ENCODE measurements around the gene NHS.

NHS gene

DNA sequence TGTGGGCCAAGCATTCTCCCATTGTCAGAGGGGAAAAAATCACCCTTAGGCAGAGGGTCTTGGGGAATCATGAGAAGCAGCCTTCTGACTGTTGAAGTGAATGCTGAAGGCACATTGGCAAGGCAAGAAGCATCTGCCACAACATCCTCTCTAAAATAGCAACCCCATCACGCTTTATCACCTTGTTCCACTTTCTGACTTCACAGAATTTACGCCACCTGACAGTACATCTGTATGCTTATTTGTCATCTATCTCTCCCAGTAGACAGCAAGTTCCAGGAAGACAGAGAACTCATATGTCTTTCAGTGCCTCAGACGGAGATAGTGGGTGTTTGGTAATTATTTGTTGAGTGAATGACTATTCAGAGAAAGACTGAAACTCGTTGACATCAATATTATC is 293.9 kb downstream of the NHS start:
- Histone ChIP-seq H3K4me3 (ENCODE audit: low read depth, low read length) (no peak overlapping the region), H3K27me3 (ENCODE audit: control insufficient read depth, insufficient read depth, low read length) (no peaks in the 10 kb centered on the region), H3K9ac (ENCODE audit: low read depth, low read length) (no peak overlapping the region), H3K36me3 (ENCODE audit: control insufficient read depth, insufficient read depth, low read length) (no peaks in the 10 kb centered on the region), H3K9me3 (ENCODE audit: control insufficient read depth, insufficient read depth, low read length) (no peaks in the 10 kb centered on the region), H3K4me1 (ENCODE audit: control insufficient read depth, insufficient read depth, low read length) (no peaks in the 10 kb centered on the region)

DNA sequence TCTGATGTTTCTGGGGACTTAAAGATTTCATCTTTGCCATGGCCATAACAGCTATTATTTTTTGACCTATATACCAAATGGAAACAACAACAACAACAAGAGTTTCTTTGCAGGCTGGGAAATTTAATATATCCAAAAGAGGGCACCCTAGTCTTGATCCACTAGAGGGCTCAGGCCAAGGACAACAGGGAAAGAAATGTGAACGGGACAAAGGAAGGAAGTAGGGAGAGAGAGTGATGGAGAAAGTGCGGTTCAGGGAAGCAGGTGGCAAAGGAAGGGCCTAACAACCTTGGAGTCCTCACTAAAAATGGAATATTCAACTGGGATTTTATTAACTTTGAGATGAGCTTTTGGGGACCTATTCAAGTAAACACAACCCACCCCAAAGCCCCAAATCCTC is 294.5 kb downstream of the NHS start:
- Histone ChIP-seq H3K4me1 (ENCODE audit: control insufficient read depth, insufficient read depth, low read length) (no peaks in the 10 kb centered on the region), H3K4me3 (ENCODE audit: low read depth, low read length) (no peak overlapping the region), H3K9ac (ENCODE audit: low read depth, low read length) (no peak overlapping the region), H3K36me3 (ENCODE audit: control insufficient read depth, insufficient read depth, low read length) (no peaks in the 10 kb centered on the region), H3K9me3 (ENCODE audit: control insufficient read depth, insufficient read depth, low read length) (no peaks in the 10 kb centered on the region), H3K27me3 (ENCODE audit: control insufficient read depth, insufficient read depth, low read length) (no peaks in the 10 kb centered on the region)

DNA sequence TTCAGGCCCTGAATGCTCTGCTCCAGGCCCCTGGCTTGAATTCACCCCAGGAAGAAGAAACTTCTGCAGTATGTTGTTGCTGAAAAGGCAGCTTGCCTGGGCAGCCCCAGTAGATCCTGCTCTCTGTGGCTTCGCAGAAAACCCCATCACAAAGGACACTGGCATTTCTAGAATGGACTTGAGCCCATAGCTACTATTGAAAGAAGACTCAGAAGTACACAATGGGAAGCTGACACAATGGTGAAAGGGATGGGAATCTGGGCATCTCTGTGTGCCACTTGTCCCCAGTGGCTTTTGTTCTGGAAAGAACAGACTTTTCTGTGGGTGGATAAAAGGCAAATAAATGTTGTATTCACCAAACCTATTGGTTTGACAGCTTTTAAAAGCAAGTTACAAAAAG is 294.9 kb downstream of the NHS start:
- H3K4me3 ChIP-seq (ENCODE audit: low read depth, low read length): no peak overlapping the region
- no peaks in the 10 kb centered on the region for H3K9me3 ChIP-seq (ENCODE audit: control insufficient read depth, insufficient read depth, low read length)
- no peak overlapping the region for H3K9ac ChIP-seq (ENCODE audit: low read depth, low read length)
- no peaks in the 10 kb centered on the region for H3K27me3 ChIP-seq (ENCODE audit: control insufficient read depth, insufficient read depth, low read length)
- H3K4me1 ChIP-seq (ENCODE audit: control insufficient read depth, insufficient read depth, low read length): no peaks in the 10 kb centered on the region
- no peaks in the 10 kb centered on the region for H3K36me3 ChIP-seq (ENCODE audit: control insufficient read depth, insufficient read depth, low read length)

DNA sequence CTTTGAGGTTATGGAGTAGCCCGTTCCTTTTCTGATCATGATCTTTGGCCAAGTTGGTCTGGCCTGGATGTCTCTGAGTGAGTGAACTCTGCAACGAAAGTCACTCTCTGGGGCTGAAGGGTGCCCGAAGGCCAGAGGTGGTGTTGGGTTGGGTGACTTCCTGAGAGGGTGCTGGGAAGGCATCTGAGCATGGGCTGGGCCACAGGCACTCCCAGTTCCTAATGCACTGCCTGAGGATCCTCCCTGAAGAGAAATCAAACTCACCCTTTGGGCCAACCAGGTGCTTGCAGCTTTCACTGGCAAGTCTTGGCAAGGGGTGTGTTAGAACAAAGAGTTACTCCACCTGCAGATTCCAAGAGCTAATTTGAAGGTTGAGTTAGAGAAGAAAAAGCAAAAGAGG is 295.9 kb downstream of the NHS start:
- Histone ChIP-seq H3K27me3 (ENCODE audit: control insufficient read depth, insufficient read depth, low read length) (no peaks in the 10 kb centered on the region), H3K4me3 (ENCODE audit: low read depth, low read length) (no peak overlapping the region), H3K9ac (ENCODE audit: low read depth, low read length) (peak overlapping the region; percentile 6), H3K4me1 (ENCODE audit: control insufficient read depth, insufficient read depth, low read length) (no peaks in the 10 kb centered on the region), H3K36me3 (ENCODE audit: control insufficient read depth, insufficient read depth, low read length) (no peaks in the 10 kb centered on the region), H3K9me3 (ENCODE audit: control insufficient read depth, insufficient read depth, low read length) (no peaks in the 10 kb centered on the region)

DNA sequence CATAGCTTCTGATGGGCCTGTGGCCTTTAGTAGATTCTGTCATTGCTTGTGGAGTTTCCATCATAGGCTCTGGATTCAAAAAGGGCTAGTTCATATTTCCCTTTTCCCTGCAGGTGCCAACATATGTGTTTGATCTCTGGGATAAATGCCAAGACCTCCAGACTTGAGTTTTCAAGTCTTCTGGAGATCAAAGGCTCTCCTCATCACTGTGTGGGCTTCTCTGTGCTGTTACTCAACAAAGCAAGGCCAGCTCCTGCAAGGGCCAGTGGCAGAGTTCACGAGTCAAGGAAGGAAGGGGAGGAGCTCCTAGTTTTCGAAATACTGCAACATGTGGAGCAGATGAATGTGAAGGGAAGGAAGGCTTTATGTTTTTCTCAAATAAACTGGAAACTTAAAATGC is 299.6 kb downstream of the NHS start:
- Histone ChIP-seq H3K4me3 (ENCODE audit: low read depth, low read length) (no peak overlapping the region), H3K9ac (ENCODE audit: low read depth, low read length) (no peak overlapping the region), H3K9me3 (ENCODE audit: control insufficient read depth, insufficient read depth, low read length) (no peaks in the 10 kb centered on the region), H3K4me1 (ENCODE audit: control insufficient read depth, insufficient read depth, low read length) (no peaks in the 10 kb centered on the region), H3K27me3 (ENCODE audit: control insufficient read depth, insufficient read depth, low read length) (no peaks in the 10 kb centered on the region), H3K36me3 (ENCODE audit: control insufficient read depth, insufficient read depth, low read length) (no peaks in the 10 kb centered on the region)

DNA sequence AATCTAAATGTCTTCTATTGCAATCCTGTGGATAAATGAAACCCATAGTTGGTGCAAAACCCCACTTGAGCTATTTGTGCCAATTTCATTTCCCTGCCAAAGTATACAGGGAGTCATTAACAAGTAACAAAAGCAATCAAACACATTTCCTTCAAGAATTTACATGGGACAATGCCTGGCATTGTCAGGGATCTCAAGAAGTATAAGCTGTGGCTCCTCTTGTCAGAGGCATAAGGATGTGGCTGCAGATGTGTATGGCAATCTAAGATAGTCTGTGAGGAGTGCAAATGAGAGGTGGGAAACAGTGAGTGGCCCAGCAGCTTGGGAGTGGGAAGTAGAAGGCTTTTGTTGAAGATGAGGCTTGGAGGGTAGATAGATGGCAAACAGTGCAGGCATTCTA is 304.3 kb downstream of the NHS start:
- Histone ChIP-seq H3K4me1 (ENCODE audit: control insufficient read depth, insufficient read depth, low read length) (no peaks in the 10 kb centered on the region), H3K9me3 (ENCODE audit: control insufficient read depth, insufficient read depth, low read length) (no peaks in the 10 kb centered on the region), H3K27me3 (ENCODE audit: control insufficient read depth, insufficient read depth, low read length) (no peaks in the 10 kb centered on the region), H3K9ac (ENCODE audit: low read depth, low read length) (no peak overlapping the region), H3K4me3 (ENCODE audit: low read depth, low read length) (no peak overlapping the region), H3K36me3 (ENCODE audit: control insufficient read depth, insufficient read depth, low read length) (no peaks in the 10 kb centered on the region)

DNA sequence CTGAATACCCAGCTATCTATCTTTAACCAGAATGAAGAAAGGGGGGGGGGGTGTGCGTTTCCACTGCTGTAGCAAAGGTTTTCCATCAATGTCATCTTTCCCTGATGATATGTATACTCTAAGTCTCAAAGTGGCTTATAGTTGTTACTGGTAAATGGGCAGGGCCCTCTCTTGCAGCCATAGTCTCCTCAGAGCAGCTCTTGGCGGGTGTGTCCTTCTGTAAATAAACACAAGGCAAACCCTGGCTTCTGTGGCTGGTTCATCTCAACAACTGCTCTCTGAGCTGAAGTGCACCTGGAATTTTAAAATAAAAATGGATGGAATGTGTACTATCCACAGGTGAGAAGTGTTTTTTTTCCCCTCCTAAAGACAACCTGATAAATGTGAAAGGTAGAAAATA is 304.8 kb downstream of the NHS start:
- Histone ChIP-seq H3K4me3 (ENCODE audit: low read depth, low read length) (no peak overlapping the region), H3K27me3 (ENCODE audit: control insufficient read depth, insufficient read depth, low read length) (no peaks in the 10 kb centered on the region), H3K9me3 (ENCODE audit: control insufficient read depth, insufficient read depth, low read length) (no peaks in the 10 kb centered on the region), H3K36me3 (ENCODE audit: control insufficient read depth, insufficient read depth, low read length) (no peaks in the 10 kb centered on the region), H3K9ac (ENCODE audit: low read depth, low read length) (no peak overlapping the region), H3K4me1 (ENCODE audit: control insufficient read depth, insufficient read depth, low read length) (no peaks in the 10 kb centered on the region)

DNA sequence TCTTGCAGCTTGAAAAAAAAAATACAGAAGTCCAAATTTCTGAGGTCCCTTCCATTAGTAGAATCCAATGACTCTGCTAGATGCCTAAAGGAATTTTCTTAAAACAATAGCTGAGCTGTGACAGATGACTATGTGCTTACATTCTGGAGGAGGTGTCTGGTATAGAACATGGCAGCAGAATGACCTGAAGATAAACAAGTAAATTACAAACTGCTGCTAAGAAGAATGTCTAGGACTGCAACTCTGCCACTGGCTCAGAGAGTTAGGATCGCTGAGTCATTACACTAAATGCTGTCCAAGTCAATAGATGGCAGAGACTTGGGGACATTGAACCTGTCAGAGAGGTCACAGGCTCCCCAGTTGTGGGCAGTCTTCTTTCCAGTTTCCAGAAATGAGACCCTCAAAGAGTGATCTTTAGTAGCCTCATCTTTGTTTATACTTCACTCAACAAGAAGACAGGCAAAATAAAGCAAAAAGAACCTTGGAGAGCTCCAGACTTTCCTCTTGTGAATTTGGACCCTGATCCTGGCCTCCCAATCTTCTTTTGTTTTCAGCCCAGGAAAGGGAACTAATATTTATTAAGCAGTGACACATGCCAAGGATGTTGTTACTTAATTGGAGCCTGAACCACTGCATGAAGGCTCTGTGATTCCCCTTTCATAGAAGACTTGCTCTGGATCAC is 305.9 kb downstream of the NHS start:
- Histone ChIP-seq H3K9me3 (ENCODE audit: control insufficient read depth, insufficient read depth, low read length) (no peaks in the 10 kb centered on the region), H3K27me3 (ENCODE audit: control insufficient read depth, insufficient read depth, low read length) (no peaks in the 10 kb centered on the region), H3K9ac (ENCODE audit: low read depth, low read length) (no peak overlapping the region), H3K36me3 (ENCODE audit: control insufficient read depth, insufficient read depth, low read length) (no peaks in the 10 kb centered on the region), H3K4me1 (ENCODE audit: control insufficient read depth, insufficient read depth, low read length) (no peaks in the 10 kb centered on the region), H3K4me3 (ENCODE audit: low read depth, low read length) (no peak overlapping the region)

DNA sequence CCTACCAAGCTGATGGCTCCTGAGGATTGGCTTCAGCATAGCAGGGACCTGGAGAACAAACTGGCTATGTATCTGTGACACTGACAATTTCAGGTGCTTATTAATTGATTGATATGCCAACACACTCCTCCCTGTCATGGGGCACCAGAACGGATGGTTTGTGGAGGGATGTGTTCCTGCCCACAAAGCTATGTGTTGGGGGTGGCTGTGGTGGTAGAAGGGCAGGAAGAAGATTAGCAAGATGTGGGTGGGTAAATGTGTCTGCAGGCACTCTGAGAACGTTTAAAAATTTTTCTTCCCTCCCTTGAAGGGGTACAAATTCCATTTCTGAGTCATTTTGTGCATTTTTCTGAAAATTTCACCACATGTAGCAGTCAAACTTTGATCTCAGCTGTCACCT is 307.3 kb downstream of the NHS start:
- no peak overlapping the region for H3K9ac ChIP-seq (ENCODE audit: low read depth, low read length)
- no peaks in the 10 kb centered on the region for H3K4me1 ChIP-seq (ENCODE audit: control insufficient read depth, insufficient read depth, low read length)
- no peaks in the 10 kb centered on the region for H3K36me3 ChIP-seq (ENCODE audit: control insufficient read depth, insufficient read depth, low read length)
- no peaks in the 10 kb centered on the region for H3K27me3 ChIP-seq (ENCODE audit: control insufficient read depth, insufficient read depth, low read length)
- no peak overlapping the region for H3K4me3 ChIP-seq (ENCODE audit: low read depth, low read length)
- H3K9me3 ChIP-seq (ENCODE audit: control insufficient read depth, insufficient read depth, low read length): no peaks in the 10 kb centered on the region

DNA sequence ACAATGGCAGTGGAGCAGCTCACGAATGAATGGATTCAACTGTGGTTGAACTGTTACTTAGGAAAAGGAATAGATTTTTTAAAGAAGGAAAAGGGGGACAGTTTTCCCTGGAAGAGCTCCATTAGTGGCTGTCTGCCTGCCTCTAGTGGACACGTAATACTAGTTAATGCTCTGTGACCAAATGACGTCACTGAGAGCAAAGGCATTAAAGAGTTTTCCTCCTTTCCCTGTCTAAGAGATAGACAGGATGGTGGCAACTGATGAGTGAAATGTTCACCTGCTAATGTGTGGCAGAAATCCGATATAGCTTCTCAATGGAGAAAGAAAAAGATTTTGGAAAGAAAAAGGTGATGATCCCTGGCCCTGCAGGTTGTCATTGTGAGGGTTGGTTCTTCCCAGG is 310.0 kb downstream of the NHS start:
- no peaks in the 10 kb centered on the region for H3K27me3 ChIP-seq (ENCODE audit: control insufficient read depth, insufficient read depth, low read length)
- no peak overlapping the region for H3K9ac ChIP-seq (ENCODE audit: low read depth, low read length)
- H3K9me3 ChIP-seq (ENCODE audit: control insufficient read depth, insufficient read depth, low read length): no peaks in the 10 kb centered on the region
- H3K4me3 ChIP-seq (ENCODE audit: low read depth, low read length): no peak overlapping the region
- no peaks in the 10 kb centered on the region for H3K36me3 ChIP-seq (ENCODE audit: control insufficient read depth, insufficient read depth, low read length)
- H3K4me1 ChIP-seq (ENCODE audit: control insufficient read depth, insufficient read depth, low read length): no peaks in the 10 kb centered on the region

DNA sequence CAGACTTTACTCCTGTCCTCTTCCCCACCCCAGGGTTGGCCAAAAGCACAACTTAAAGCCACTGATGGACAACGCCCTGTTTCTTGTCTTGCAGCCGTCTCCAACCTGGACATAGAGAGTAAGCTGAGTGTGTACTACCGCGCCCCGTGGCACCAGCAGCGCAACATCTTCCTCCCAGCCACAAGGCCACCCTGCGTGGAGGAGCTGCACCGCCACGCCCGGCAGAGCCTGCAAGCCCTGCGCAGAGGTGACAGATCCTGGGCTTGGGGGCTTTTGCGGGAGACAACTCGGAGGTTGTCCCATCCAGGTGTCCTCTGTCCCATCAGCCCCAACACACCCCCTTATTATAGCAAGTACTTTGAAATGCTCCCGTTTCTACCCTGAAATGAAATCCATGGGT is 312.6 kb downstream of the NHS start:
- H3K4me3 ChIP-seq (ENCODE audit: low read depth, low read length): no peak overlapping the region
- no peaks in the 10 kb centered on the region for H3K36me3 ChIP-seq (ENCODE audit: control insufficient read depth, insufficient read depth, low read length)
- H3K9ac ChIP-seq (ENCODE audit: low read depth, low read length): no peak overlapping the region
- no peaks in the 10 kb centered on the region for H3K27me3 ChIP-seq (ENCODE audit: control insufficient read depth, insufficient read depth, low read length)
- no peaks in the 10 kb centered on the region for H3K9me3 ChIP-seq (ENCODE audit: control insufficient read depth, insufficient read depth, low read length)
- peaks cover 3% of the 10 kb centered on the region for H3K4me1 ChIP-seq (ENCODE audit: control insufficient read depth, insufficient read depth, low read length)

DNA sequence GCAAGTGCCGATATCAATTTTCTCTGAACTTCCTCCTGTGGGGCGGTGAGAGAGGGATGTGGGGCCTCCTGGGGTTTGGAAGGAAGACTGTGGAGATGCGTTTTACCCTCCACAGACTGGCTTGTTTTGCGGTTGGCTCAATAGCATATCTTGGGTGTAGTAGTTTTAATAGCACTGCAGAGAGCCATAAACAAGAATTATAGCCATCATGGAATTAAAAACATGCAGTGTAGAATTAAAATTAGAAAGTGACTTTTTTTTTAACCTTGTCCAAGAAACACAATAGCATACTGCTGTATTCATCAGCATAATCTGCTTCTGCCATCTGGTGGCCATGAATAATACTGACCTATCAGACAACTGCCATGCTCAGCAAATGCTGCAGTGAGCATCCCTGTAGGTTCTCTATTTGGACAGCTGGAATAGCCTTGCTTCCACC is 315.0 kb downstream of the NHS start:
- Histone ChIP-seq H3K9ac (ENCODE audit: low read depth, low read length) (no peak overlapping the region), H3K9me3 (ENCODE audit: control insufficient read depth, insufficient read depth, low read length) (no peaks in the 10 kb centered on the region), H3K4me3 (ENCODE audit: low read depth, low read length) (no peak overlapping the region), H3K27me3 (ENCODE audit: control insufficient read depth, insufficient read depth, low read length) (no peaks in the 10 kb centered on the region), H3K4me1 (ENCODE audit: control insufficient read depth, insufficient read depth, low read length) (peaks cover 5% of the 10 kb centered on the region), H3K36me3 (ENCODE audit: control insufficient read depth, insufficient read depth, low read length) (no peaks in the 10 kb centered on the region)
